Coronary artery (tissue), 2 donors: Measurements from ENCODE around the gene DGUOK.

Source experiments
- DNase-seq: peaks from one replicate; pipeline ENCODE4 v3.0.0-alpha.2; 2017; ENCODE audit warnings: low spot score
- H3K27ac ChIP-seq, 2 donors: fragments of 200-600 bp; sonication (generic); one replicate each; pipeline ENCODE4 v1.5.1; 2016 to 2019
- H3K4me3 ChIP-seq: fragments of 200-600 bp; sonication (generic); 2 replicates; pipeline ENCODE4 v1.5.1; 2016; ENCODE audit warnings: mild to moderate bottlenecking, moderate library complexity
- TF ChIP-seq, protein P1 (sequence below): fragments of 200-600 bp; sonication (generic); IDR thresholded peaks from one replicate; pipeline ENCODE4 v1.5.1; 2019; ENCODE audit warnings: antibody characterized with exemption

The DGUOK gene

DNA sequence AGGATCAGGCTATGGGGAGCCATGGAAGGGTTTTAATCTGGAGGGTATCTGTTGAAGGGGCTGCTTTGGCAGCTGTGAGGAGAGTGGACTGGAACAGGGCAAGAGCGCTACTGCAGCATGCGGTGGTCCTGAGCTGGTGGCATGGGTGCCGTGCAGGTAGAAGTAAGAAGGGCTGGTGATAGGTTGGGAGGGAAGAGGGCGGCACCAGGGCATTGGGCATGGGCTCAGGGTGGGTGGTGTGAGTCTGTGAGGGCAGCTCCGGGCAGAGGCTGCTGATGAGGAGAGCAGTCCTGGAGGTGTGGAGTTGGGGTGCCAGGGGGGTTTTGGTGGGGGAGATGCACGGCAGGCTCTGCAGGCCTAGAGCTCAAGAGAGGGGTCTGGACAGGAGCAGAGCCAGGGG lies 31.8 kb upstream of the DGUOK start:
- H3K4me3 ChIP-seq, result peak overlapping the region; percentile 60
- H3K27ac ChIP-seq, result peak overlapping the region; percentile 86 to 88
- DNase-seq, result no peak
- TF ChIP-seq, protein P1, sequence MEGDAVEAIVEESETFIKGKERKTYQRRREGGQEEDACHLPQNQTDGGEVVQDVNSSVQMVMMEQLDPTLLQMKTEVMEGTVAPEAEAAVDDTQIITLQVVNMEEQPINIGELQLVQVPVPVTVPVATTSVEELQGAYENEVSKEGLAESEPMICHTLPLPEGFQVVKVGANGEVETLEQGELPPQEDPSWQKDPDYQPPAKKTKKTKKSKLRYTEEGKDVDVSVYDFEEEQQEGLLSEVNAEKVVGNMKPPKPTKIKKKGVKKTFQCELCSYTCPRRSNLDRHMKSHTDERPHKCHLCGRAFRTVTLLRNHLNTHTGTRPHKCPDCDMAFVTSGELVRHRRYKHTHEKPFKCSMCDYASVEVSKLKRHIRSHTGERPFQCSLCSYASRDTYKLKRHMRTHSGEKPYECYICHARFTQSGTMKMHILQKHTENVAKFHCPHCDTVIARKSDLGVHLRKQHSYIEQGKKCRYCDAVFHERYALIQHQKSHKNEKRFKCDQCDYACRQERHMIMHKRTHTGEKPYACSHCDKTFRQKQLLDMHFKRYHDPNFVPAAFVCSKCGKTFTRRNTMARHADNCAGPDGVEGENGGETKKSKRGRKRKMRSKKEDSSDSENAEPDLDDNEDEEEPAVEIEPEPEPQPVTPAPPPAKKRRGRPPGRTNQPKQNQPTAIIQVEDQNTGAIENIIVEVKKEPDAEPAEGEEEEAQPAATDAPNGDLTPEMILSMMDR, result no peak

DNA sequence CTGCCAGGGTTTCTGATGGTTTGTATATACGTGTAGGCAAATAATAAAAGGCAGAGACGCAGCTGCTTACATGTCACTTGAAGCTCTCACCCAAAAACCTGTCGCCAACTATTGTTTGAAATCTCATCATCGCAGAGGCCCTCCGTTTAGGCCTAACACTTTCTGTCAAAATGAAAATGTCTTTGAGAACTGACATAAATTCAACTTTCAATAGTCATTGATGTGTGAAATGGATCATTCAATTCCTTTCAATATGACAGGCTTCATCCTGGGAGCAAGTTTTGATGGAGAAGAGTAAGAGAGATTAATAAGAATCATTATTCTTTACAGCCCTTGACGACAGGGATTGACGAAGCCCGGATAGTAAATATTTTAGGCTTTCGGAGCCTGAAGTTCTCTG lies 31.2 kb upstream of the DGUOK start:
- DNase-seq, result no peak
- Histone ChIP-seq H3K27ac (peak overlapping the region; percentile 86 to 88), H3K4me3 (peak overlapping the region; percentile 60)
- TF ChIP-seq, protein P1, result no peak

DNA sequence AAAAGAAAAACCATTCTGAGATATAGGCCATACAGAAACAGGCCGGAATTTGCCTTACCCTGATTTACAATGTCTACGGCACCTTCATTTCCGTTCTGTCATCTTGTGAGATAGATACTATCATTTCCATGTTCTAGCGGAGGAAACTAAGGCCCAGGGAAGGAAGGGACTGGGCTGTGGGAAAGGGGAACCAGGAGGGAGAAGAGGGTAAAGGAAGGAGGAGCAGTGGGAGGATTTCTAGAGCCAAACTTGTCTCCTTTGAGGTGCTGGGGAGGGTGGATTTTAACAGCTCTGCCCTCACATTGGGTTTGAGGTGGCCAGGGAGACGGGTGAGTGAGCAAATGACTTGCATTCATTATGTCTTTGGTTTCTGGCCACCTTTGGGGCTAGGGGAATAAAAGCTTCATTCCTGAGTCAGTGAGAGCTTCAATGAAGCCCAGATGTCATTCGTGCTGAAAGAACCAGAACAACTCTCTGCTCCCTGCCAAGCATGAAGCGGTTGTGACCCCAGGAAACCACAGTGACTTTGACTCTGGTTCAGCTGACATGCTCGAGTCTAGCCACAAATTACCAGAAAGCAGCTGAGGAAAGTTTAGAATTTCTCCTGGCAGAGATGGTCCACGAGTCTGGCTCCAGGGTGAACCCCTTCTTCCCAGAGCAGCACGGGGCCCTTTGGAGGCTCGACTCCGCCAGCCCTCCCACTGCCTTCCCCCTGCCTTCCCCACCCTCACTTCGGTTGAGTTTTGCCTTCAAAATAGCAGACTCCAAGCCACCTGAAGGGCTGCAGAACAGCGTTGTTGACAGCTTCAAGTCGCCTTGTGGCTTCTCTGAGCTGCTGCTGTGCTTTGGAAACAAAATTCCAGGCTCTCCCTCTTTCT lies 30.1 kb upstream of the DGUOK start:
- Histone ChIP-seq H3K27ac (peak overlapping the region; percentile 86 to 88), H3K4me3 (peak overlapping the region; percentile 60)
- TF ChIP-seq, protein P1, result no peak
- no peak for DNase-seq

DNA sequence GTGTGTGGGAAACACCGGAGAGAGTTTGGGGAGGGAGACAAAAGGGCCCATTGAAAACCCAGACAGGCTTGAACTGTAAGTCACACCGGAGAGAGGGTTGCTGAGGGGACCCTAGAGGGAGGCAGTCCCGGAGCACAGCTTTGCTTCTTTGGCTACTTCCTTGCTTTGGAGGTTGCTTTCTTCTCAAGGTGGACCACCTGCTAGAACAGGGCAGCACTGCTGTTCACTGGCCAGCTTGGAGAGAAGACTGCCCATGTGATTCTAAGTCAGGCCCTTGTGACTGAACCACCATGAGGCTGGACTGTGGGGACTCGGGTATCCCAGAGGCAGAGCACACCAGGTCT lies 29.5 kb upstream of the DGUOK start:
- TF ChIP-seq, protein P1, result no peak
- Histone ChIP-seq H3K4me3 (peak overlapping the region; percentile 60), H3K27ac (peak overlapping the region; percentile 86 to 88)
- DNase-seq, result no peak

DNA sequence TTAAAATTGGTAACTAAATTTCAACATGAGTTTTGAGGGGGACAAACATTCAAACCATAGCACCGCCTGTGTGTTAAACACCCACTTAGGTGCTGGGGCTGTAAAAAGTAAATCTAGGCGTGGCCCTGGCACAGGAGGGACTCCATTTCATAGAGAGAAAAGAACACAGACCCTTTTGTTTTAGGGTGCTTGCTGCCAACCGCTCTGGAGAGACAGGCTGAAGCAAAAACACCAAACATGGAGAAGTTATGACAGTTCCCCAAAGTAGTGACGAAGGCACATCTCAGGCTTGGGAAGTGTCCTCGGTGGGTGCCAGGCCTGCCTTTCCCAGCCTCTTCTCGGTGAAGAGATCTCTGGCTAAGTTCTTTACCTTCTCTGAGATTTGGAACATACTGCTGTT lies 28.7 kb upstream of the DGUOK start:
- Histone ChIP-seq H3K4me3 (peak overlapping the region; percentile 60), H3K27ac (peak overlapping the region in 1 of 2 donors; percentile 88)
- no peak for DNase-seq
- TF ChIP-seq, protein P1, result no peak

DNA sequence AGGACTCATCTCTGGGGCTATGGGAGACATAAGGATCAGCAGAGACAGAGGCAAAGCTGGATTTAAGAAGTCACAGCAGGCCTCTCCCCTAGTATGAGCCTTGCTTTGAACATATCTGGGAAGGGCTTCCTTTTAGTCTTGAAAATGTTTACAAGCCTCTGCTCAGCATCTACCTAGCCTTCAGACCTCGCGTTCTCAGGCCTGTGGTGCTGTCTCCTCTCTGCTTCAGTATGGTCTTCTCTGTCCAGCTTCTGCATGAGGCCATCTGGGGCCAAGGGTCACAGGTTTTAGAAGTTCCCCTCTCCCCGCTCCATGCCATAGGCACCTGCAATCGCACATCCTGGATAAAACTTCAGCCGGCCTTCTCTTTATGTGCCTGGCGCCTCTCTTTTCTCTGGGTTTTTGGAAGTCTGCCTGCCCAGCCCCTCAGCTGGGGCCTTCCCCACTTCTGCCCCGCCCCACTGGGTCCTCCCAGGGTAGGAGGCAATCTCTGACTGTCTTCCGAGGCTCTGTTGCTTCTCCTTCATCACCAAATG lies 26.8 kb upstream of the DGUOK start:
- Histone ChIP-seq H3K4me3 (peak overlapping the region; percentile 2), H3K27ac (peak overlapping the region; percentile 10 to 47)
- no peak for DNase-seq
- TF ChIP-seq, protein P1, result no peak

DNA sequence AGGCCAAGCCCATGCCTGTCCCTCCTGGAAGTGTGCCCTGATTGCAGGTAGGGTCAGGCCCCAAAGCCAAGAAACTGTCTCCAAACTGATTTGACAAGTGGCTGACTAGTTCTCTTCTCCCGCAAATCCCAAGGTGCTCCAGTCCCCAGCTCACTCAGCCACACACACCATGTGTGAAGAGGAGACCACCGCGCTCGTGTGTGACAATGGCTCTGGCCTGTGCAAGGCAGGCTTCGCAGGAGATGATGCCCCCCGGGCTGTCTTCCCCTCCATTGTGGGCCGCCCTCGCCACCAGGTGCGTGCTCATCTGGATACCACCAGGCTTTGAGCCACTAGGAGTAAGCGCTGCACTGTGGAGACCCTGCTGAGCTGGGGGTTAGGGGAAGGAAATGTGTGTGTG lies 25.5 kb upstream of the DGUOK start:
- Histone ChIP-seq H3K4me3 (no peak overlapping the region), H3K27ac (peak overlapping the region in 1 of 2 donors; percentile 44)
- TF ChIP-seq, protein P1, result no peak
- no peak for DNase-seq
